Measurements from ENCODE around the gene ZWILCH. TPM values are rescaled to one million over a fixed set of nuclear protein-coding genes. Genes with fewer than 3 reads are reported as not detected.

The ZWILCH gene
- total and polyA plus RNA-seq, 2 of the 4 experiments (the other 2 are of a cell fraction) = 10.5 to 22.2 TPM

DNA sequence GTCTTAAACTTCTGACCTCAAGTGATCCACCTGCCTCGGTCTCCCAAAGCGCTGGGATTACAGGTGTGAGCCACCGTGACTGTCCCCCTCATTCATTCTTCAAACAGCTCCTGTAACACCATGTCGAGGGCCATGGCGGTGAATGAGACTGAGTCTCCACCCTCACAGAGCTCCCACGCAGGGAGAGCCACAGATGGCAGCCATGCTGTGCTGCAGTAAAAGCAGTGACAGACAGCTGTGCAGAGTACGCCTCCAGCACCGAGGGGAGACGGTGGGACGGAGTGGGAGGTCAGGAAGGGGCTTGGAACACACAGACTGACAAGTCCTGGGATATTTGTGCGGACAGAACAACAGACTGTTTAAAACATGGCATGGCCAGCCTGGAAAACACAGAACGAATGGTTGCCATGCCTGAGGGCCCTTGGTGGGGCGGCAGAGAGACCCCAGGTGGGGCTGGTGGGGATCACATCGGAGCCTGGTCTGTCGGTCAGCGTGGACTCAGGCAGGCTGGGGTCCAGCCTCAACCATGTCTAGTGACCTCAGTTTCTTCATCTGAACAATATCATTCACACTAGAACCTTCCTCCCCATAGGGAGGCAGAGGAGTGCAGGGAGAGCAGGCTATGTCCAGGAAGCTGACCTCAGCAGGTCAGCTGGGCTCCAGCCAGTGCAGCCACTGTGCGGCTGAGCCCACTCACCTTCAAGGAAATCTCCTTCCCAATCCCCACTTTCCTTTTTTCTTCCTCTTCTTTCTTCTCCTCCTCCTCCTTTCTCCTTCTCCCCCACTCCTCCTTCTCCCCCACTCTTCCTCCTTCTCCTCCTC is 81.2 kb downstream of the ZWILCH start:
- ATAC-seq (ENCODE audit: low read depth) (no peak), DNase-seq (no peak)
- BruUV-seq (replicated peaks) = no TSS peak
- H4K8ac ChIP-seq (ENCODE audit: low read depth in 2 of 2, low read length in 2 of 2) = no peak overlapping the region
- no peaks in the 10 kb centered on the region; the same call in 1 of the 2 replicates for H3K9me3 ChIP-seq (ENCODE audit: control insufficient read depth, insufficient read depth, low read length)
- POLR2A ChIA-PET (ENCODE audit: unreplicated experiment) = no interaction called here
- H3K9ac ChIP-seq (ENCODE audit: low read depth, low read length) = no peak overlapping the region
- no peak overlapping the region for H3K4ac ChIP-seq (ENCODE audit: low read depth, low read length)
- no peaks in the 10 kb centered on the region for H3K79me1 ChIP-seq (ENCODE audit: low read depth in 1 of 2, low read length in 2 of 2)
- 45% methylated on average over 11 of the region's 17 CpGs; no CpG with 5 or more reads in 1 of the 2 experiments for WGBS, 2 experiments (ENCODE audit: extremely low coverage in 2 of 2, insufficient read length in 1 of 2)
- H2BK120ac ChIP-seq (ENCODE audit: low read depth, low read length) = no peak overlapping the region
- H3K18ac ChIP-seq (ENCODE audit: low read depth, low read length) = no peak overlapping the region
- H2BK20ac ChIP-seq (ENCODE audit: low read depth, low read length) = no peak overlapping the region
- no peak overlapping the region for H3K14ac ChIP-seq (replicated peaks; ENCODE audit: low read depth, low read length)
- dilution Hi-C loops (cut with HindIII; ENCODE audit: low sequenced_read_pairs, unreplicated experiment) = no loop called here
- no peak overlapping the region for H4K5ac ChIP-seq (ENCODE audit: low read depth, low read length)
- no peak overlapping the region for H3K4me2 ChIP-seq (ENCODE audit: low read depth, low read length)
- peaks cover 25% of the 10 kb centered on the region for H3K27me3 ChIP-seq (ENCODE audit: control insufficient read depth, insufficient read depth, low read length)
- in situ Hi-C loops (cut with MboI; ENCODE audit: low sequenced_read_pairs) = no loop called here
- TF ChIP-seq BHLHE40 (IDR thresholded peaks at IDR 0.05; ENCODE audit: low read depth, low read length) (no peak), CEBPB (IDR thresholded peaks at IDR 0.05; ENCODE audit: low read depth, low read length) (no peak), MXI1 (IDR thresholded peaks at IDR 0.05; ENCODE audit: borderline replicate concordance, low read depth, low read length) (no peak), CTCF (conservative IDR thresholded peaks at IDR 0.05; ENCODE audit: low read depth, low read length) (no peak), FOS (IDR thresholded peaks at IDR 0.05; ENCODE audit: low read depth, low read length) (no peak), RCOR1 (IDR thresholded peaks at IDR 0.05; ENCODE audit: insufficient replicate concordance, low read length) (no peak), RAD21 (IDR thresholded peaks at IDR 0.05; ENCODE audit: low read length) (no peak), MAZ (IDR thresholded peaks at IDR 0.05; ENCODE audit: borderline replicate concordance, low read depth, low read length) (no peak), NFE2L2 (IDR thresholded peaks at IDR 0.05; ENCODE audit: low read depth, low read length) (no peak), USF2 (IDR thresholded peaks at IDR 0.05; ENCODE audit: low read depth, low read length) (no peak), SMC3 (IDR thresholded peaks at IDR 0.05; ENCODE audit: low read depth, low read length) (no peak)
- TF ChIP-seq, protein P1, sequence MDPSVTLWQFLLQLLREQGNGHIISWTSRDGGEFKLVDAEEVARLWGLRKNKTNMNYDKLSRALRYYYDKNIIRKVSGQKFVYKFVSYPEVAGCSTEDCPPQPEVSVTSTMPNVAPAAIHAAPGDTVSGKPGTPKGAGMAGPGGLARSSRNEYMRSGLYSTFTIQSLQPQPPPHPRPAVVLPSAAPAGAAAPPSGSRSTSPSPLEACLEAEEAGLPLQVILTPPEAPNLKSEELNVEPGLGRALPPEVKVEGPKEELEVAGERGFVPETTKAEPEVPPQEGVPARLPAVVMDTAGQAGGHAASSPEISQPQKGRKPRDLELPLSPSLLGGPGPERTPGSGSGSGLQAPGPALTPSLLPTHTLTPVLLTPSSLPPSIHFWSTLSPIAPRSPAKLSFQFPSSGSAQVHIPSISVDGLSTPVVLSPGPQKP (IDR thresholded peaks at IDR 0.05; ENCODE audit: borderline replicate concordance, low read depth, low read length) = no peak
- H3K27ac ChIP-seq (ENCODE audit: insufficient read depth, low read length) = no peak overlapping the region
- H3K23ac ChIP-seq (ENCODE audit: low read depth, low read length) = no peak overlapping the region
- H3K56ac ChIP-seq (ENCODE audit: extremely low read depth, insufficient read depth, low read length) = no peak overlapping the region
- no peaks in the 10 kb centered on the region for H4K20me1 ChIP-seq (ENCODE audit: insufficient read depth, low read length)
- H2AK5ac ChIP-seq (ENCODE audit: low read depth, low read length) = no peak overlapping the region
- H2AK9ac ChIP-seq (replicated peaks; ENCODE audit: low read depth, low read length, poor library complexity) = no peak overlapping the region
- no peaks in the 10 kb centered on the region for H3K36me3 ChIP-seq (ENCODE audit: control insufficient read depth, insufficient read depth, low read length)
- intact Hi-C loops (cut with micrococcal nuclease) = no loop called here
- CTCF ChIA-PET = no interaction called here
- no peak overlapping the region for H2BK5ac ChIP-seq (ENCODE audit: low read depth, low read length, poor library complexity, severe bottlenecking)
- H3K4me3 ChIP-seq (ENCODE audit: insufficient read depth, low read depth, low read length) = no peak overlapping the region
- no peaks in the 10 kb centered on the region for H3K9me1 ChIP-seq (ENCODE audit: insufficient read depth, low read length)
- H3K4me1 ChIP-seq (ENCODE audit: control insufficient read depth, insufficient read depth, low read length) = no peaks in the 10 kb centered on the region
- H2BK15ac ChIP-seq (ENCODE audit: low read depth, low read length) = no peak overlapping the region
- peak overlapping the region; percentile 35 for H2AFZ ChIP-seq (replicated peaks; ENCODE audit: low read length, poor library complexity)
- no peak overlapping the region for H4K91ac ChIP-seq (ENCODE audit: insufficient read depth, low read depth, low read length)
